GM19193 (cell line): ENCODE data around the gene CEBPG.

Experiments
- POLR2A ChIP-seq: IDR thresholded peaks from 4 replicates; pipeline ENCODE4 v1.6.1; 2011; ENCODE audit not compliant: insufficient read depth, insufficient read length; ENCODE audit errors: extremely low read depth

Gene CEBPG

GRCh38 chr19:33402421-33403220 lies 29.1 kb downstream of the CEBPG start:
- TF ChIP-seq POLR2A: no peak

- TF ChIP-seq POLR2A: no peak
Observed at GRCh38 chr19:33403221-33403972, 29.9 kb downstream of the CEBPG start.

- TF ChIP-seq POLR2A: no peak
Observed at GRCh38 chr19:33403973-33404304, 30.4 kb downstream of the CEBPG start.

- TF ChIP-seq POLR2A: no peak
Observed at GRCh38 chr19:33404506-33405253, 31.2 kb downstream of the CEBPG start.

- TF ChIP-seq POLR2A: no peak
Observed at GRCh38 chr19:33405254-33405552, 31.7 kb downstream of the CEBPG start.

- TF ChIP-seq POLR2A: no peak
Observed at GRCh38 chr19:33405553-33406461, 32.3 kb downstream of the CEBPG start.

- no peak for TF ChIP-seq POLR2A
Observed at GRCh38 chr19:33406521-33407139, 33.1 kb downstream of the CEBPG start.

GRCh38 chr19:33407140-33407551 lies 33.6 kb downstream of the CEBPG start:
- TF ChIP-seq POLR2A: no peak

- no peak for TF ChIP-seq POLR2A
Observed at GRCh38 chr19:33407716-33408115, 34.2 kb downstream of the CEBPG start.

- TF ChIP-seq POLR2A: no peak
Observed at GRCh38 chr19:33408116-33408515, 34.6 kb downstream of the CEBPG start.

GRCh38 chr19:33408538-33409434 lies 35.3 kb downstream of the CEBPG start:
- no peak for TF ChIP-seq POLR2A

- no peak for TF ChIP-seq POLR2A
Observed at GRCh38 chr19:33409906-33410685, 36.6 kb downstream of the CEBPG start.
